Measurements from ENCODE around the gene GALNT2. TPM values are rescaled to one million over a fixed set of nuclear protein-coding genes. Genes with fewer than 3 reads are reported as not detected.

The GALNT2 gene
- total and polyA plus RNA-seq, 4 donors = 47.5 to 182 (median 114) TPM

GRCh38 chr1:230286166-230286889, 219.3 kb downstream of the GALNT2 start (continued):
- TF ChIP-seq REST (IDR thresholded peaks at IDR 0.05) = no peak
- TF ChIP-seq RXRA (IDR thresholded peaks at IDR 0.05) = no peak
- TF ChIP-seq TAF1 (conservative IDR thresholded peaks at IDR 0.05) = no peak
- TF ChIP-seq YY1 (IDR thresholded peaks at IDR 0.05) = no peak
- TF ChIP-seq EGR1 (IDR thresholded peaks at IDR 0.05; ENCODE audit: low read depth in 2 of 2) = no peak

GRCh38 chr1:230286890-230287269, 219.8 kb downstream of the GALNT2 start:
- TF ChIP-seq TAF1 (conservative IDR thresholded peaks at IDR 0.05) (no peak), ZBTB33 (IDR thresholded peaks at IDR 0.05) (no peak), RXRA (IDR thresholded peaks at IDR 0.05) (no peak), YY1 (IDR thresholded peaks at IDR 0.05) (no peak), EGR1 (IDR thresholded peaks at IDR 0.05; ENCODE audit: low read depth in 2 of 2) (no peak), NR2F2 (IDR thresholded peaks at IDR 0.05) (no peak), MAX (IDR thresholded peaks at IDR 0.05) (no peak)
- DNase-seq (ENCODE audit: low spot score) = no peak
- Histone ChIP-seq H3K27me3 (ENCODE audit: control insufficient read depth in 4 of 4, insufficient read depth in 4 of 4, low read length in 3 of 4) (no peaks in the 10 kb centered on the region), H3K9ac (ENCODE audit: low read depth in 1 of 2, low read length in 2 of 2) (no peak overlapping the region), H3K36me3 (ENCODE audit: control insufficient read depth in 4 of 4, insufficient read depth in 3 of 4, low read depth in 1 of 4, low read length in 3 of 4) (no peaks in the 10 kb centered on the region), H3K9me3 (ENCODE audit: control insufficient read depth in 4 of 4, low read length in 3 of 4) (no peaks in the 10 kb centered on the region), H3K4me3 (ENCODE audit: low read depth in 1 of 3, low read length in 3 of 3) (no peak overlapping the region), H3K4me1 (ENCODE audit: control insufficient read depth in 4 of 4, insufficient read depth in 4 of 4, low read length in 3 of 4) (peaks cover 0 to 4% (median 0%) of the 10 kb centered on the region in 4 donors), H3K27ac (ENCODE audit: low read depth in 1 of 2, low read length in 2 of 2) (no peak overlapping the region)
- 78% methylated on average over 10 of the region's 10 CpGs for WGBS

GRCh38 chr1:230287674-230288315, 220.8 kb downstream of the GALNT2 start:
- 75% methylated on average over 17 of the region's 17 CpGs for WGBS
- H3K9me3 ChIP-seq (ENCODE audit: control insufficient read depth in 4 of 4, low read length in 3 of 4) = no peaks in the 10 kb centered on the region
- H3K36me3 ChIP-seq (ENCODE audit: control insufficient read depth in 4 of 4, insufficient read depth in 3 of 4, low read depth in 1 of 4, low read length in 3 of 4) = no peaks in the 10 kb centered on the region
- no peak for DNase-seq (ENCODE audit: low spot score)
- no peak overlapping the region for H3K9ac ChIP-seq (ENCODE audit: low read depth in 1 of 2, low read length in 2 of 2)
- no peak overlapping the region for H3K27ac ChIP-seq (ENCODE audit: low read depth in 1 of 2, low read length in 2 of 2)
- H3K4me3 ChIP-seq (ENCODE audit: low read depth in 1 of 3, low read length in 3 of 3) = no peak overlapping the region
- peaks cover 0 to 4% (median 0%) of the 10 kb centered on the region in 4 donors for H3K4me1 ChIP-seq (ENCODE audit: control insufficient read depth in 4 of 4, insufficient read depth in 4 of 4, low read length in 3 of 4)
- no peaks in the 10 kb centered on the region for H3K27me3 ChIP-seq (ENCODE audit: control insufficient read depth in 4 of 4, insufficient read depth in 4 of 4, low read length in 3 of 4)
- TF ChIP-seq TAF1 (conservative IDR thresholded peaks at IDR 0.05) (no peak), HNF4A (conservative IDR thresholded peaks at IDR 0.05) (no peak), YY1 (IDR thresholded peaks at IDR 0.05) (no peak), HNF4G (IDR thresholded peaks at IDR 0.05) (no peak), EGR1 (IDR thresholded peaks at IDR 0.05; ENCODE audit: low read depth in 2 of 2) (no peak), MAX (IDR thresholded peaks at IDR 0.05) (no peak), RXRA (IDR thresholded peaks at IDR 0.05) (no peak), FOXA2 (IDR thresholded peaks at IDR 0.05) (no peak), ATF3 (IDR thresholded peaks at IDR 0.05) (no peak), SP1 (IDR thresholded peaks at IDR 0.05) (no peak)
